Neural progenitor cell (in vitro differentiated cells): ENCODE results near the gene CSGALNACT2.
A peak's percentile ranks its signal among the peaks of the same experiment; 100 is the strongest.

Source experiments
- EZH2phosphoT487 ChIP-seq: fragments of 200-600 bp; sonication (generic); IDR thresholded peaks from 2 replicates; pipeline ENCODE4 v1.6.1; 2017; ENCODE audit warnings: antibody characterized with exemption
- TF ChIP-seq, protein P1 (sequence below): fragments of 200-600 bp; sonication (generic); IDR thresholded peaks from 2 replicates; pipeline ENCODE4 v1.5.1; 2017; ENCODE audit warnings: antibody characterized with exemption, mild to moderate bottlenecking

GRCh38 chr10:43093423-43094076 is 44.7 kb upstream of the CSGALNACT2 start:
- TF ChIP-seq, protein P1, sequence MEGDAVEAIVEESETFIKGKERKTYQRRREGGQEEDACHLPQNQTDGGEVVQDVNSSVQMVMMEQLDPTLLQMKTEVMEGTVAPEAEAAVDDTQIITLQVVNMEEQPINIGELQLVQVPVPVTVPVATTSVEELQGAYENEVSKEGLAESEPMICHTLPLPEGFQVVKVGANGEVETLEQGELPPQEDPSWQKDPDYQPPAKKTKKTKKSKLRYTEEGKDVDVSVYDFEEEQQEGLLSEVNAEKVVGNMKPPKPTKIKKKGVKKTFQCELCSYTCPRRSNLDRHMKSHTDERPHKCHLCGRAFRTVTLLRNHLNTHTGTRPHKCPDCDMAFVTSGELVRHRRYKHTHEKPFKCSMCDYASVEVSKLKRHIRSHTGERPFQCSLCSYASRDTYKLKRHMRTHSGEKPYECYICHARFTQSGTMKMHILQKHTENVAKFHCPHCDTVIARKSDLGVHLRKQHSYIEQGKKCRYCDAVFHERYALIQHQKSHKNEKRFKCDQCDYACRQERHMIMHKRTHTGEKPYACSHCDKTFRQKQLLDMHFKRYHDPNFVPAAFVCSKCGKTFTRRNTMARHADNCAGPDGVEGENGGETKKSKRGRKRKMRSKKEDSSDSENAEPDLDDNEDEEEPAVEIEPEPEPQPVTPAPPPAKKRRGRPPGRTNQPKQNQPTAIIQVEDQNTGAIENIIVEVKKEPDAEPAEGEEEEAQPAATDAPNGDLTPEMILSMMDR: peak; percentile 45
- no peak for TF ChIP-seq EZH2phosphoT487
